22Rv1 (cell line): Measurements from ENCODE around the gene RPS25.

Experiments used
- ZFX ChIP-seq: fragments of 450-650 bp; IDR thresholded peaks from 2 replicates; pipeline ENCODE4 v1.6.1; 2017; ENCODE audit warnings: antibody characterized with exemption, borderline replicate concordance
- TF ChIP-seq, protein P1 (sequence below): fragments of 450-650 bp; IDR thresholded peaks from 2 replicates; pipeline ENCODE4 v1.5.1; 2017; ENCODE audit warnings: mild to moderate bottlenecking

DNA sequence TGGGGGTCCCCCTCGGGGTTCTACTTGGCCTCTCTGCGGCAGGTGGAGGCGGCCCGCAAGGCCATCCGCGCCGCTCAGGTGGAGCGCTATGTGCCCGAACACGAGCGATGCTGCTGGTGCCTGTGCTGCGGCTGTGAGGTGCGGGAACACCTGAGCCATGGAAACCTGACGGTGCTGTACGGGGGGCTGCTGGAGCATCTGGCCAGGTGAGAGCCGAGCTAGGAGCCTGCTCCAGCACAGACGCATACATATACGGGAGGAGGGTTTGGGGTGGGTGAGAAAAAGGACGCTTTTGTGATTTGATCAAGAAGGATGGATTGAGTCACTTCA, 19.8 kb downstream of the RPS25 start:
- TF ChIP-seq, protein P1, sequence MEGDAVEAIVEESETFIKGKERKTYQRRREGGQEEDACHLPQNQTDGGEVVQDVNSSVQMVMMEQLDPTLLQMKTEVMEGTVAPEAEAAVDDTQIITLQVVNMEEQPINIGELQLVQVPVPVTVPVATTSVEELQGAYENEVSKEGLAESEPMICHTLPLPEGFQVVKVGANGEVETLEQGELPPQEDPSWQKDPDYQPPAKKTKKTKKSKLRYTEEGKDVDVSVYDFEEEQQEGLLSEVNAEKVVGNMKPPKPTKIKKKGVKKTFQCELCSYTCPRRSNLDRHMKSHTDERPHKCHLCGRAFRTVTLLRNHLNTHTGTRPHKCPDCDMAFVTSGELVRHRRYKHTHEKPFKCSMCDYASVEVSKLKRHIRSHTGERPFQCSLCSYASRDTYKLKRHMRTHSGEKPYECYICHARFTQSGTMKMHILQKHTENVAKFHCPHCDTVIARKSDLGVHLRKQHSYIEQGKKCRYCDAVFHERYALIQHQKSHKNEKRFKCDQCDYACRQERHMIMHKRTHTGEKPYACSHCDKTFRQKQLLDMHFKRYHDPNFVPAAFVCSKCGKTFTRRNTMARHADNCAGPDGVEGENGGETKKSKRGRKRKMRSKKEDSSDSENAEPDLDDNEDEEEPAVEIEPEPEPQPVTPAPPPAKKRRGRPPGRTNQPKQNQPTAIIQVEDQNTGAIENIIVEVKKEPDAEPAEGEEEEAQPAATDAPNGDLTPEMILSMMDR = no peak
- TF ChIP-seq ZFX = no peak
